ENCODE data around the gene BLOC1S5.

Gene BLOC1S5

GRCh38 chr6:8063761-8064637 lies at the start of gene BLOC1S5:
BLOC1S5 (minus strand) TSS chr6:8064389; CDS start chr6:8064376, 13 bp downstream.
- peak; percentile 86 for DNase-seq

- DNase-seq: no peak
Measured at GRCh38 chr6:8113131-8113654, 49.0 kb upstream of the BLOC1S5 start.

GRCh38 chr6:8110725-8111124 lies 46.5 kb upstream of the BLOC1S5 start:
- no peak for DNase-seq

- no peak for DNase-seq
Measured at GRCh38 chr6:8110117-8110721, 46.0 kb upstream of the BLOC1S5 start.

- DNase-seq: no peak
Measured at GRCh38 chr6:8108759-8109539, 44.8 kb upstream of the BLOC1S5 start.

- DNase-seq: no peak
Measured at GRCh38 chr6:8108031-8108660, 44.0 kb upstream of the BLOC1S5 start.

- no peak for DNase-seq
Measured at GRCh38 chr6:8105791-8106190, 41.6 kb upstream of the BLOC1S5 start.

- no peak for DNase-seq
Measured at GRCh38 chr6:8103726-8104125, 39.5 kb upstream of the BLOC1S5 start.

- peak; percentile 70 for DNase-seq
Measured at GRCh38 chr6:8102122-8102958, 38.2 kb upstream of the BLOC1S5 start, which contains the start of gene EEF1E1. EEF1E1 (minus strand) TSS chr6:8102548; CDS start chr6:8102521, 27 bp downstream.

- no peak for DNase-seq
Measured at GRCh38 chr6:8100159-8100854, 36.1 kb upstream of the BLOC1S5 start.

GRCh38 chr6:8090650-8091049 lies 26.5 kb upstream of the BLOC1S5 start:
- no peak for DNase-seq

- DNase-seq: no peak
Measured at GRCh38 chr6:8088886-8089285, 24.7 kb upstream of the BLOC1S5 start.

- no peak for DNase-seq
Measured at GRCh38 chr6:8087870-8088754, 23.9 kb upstream of the BLOC1S5 start.

GRCh38 chr6:8086755-8087306 lies 22.6 kb upstream of the BLOC1S5 start:
- DNase-seq: no peak

- no peak for DNase-seq
Measured at GRCh38 chr6:8085053-8085511, 20.9 kb upstream of the BLOC1S5 start.

- DNase-seq: no peak
Measured at GRCh38 chr6:8084586-8084985, 20.4 kb upstream of the BLOC1S5 start.

- peak; percentile 1 for DNase-seq
Measured at GRCh38 chr6:8082954-8083858, 19.0 kb upstream of the BLOC1S5 start.

GRCh38 chr6:8082572-8082953 lies 18.4 kb upstream of the BLOC1S5 start:
- no peak for DNase-seq
